GM23338 (cell line): ENCODE results near the gene COL20A1. TPM values are rescaled to one million over a fixed set of nuclear protein-coding genes. Genes with fewer than 3 reads are reported as not detected.

Experiments
- ATAC-seq: fragments of 200-7000 bp; cut with Tn5 transposase; 3 replicates; pipeline ENCODE4 v1.9.1; 2020
- DNase-seq: peaks from one replicate; pipeline ENCODE4 v3.0.0-alpha.2; 2015; ENCODE audit warnings: low spot score
- H2AFZ ChIP-seq: fragments of 200-600 bp; sonication (generic); 2 replicates; pipeline ENCODE4 v1.8.0; 2016; ENCODE audit warnings: antibody characterized with exemption, mild to moderate bottlenecking, moderate library complexity
- H3F3A ChIP-seq: fragments of 200-600 bp; sonication (generic); replicated peaks from 2 replicates; pipeline ENCODE4 v1.8.0; 2017; ENCODE audit warnings: antibody characterized with exemption, mixed run types, low read depth
- H3K27ac ChIP-seq: fragments of 200-600 bp; sonication (generic); 2 replicates; pipeline ENCODE4 v1.6.1; 2016; ENCODE audit warnings: low read depth
- H3K27me3 ChIP-seq: fragments of 200-600 bp; sonication (generic); 2 replicates; pipeline ENCODE4 v1.8.0; 2016; ENCODE audit warnings: mild to moderate bottlenecking, mixed run types, moderate library complexity; ENCODE audit not compliant: insufficient read depth
- H3K36me3 ChIP-seq: fragments of 200-600 bp; sonication (generic); 2 replicates; pipeline ENCODE4 v1.8.0; 2016; ENCODE audit warnings: mild to moderate bottlenecking; ENCODE audit not compliant: insufficient read depth
- H3K4me1 ChIP-seq: fragments of 200-600 bp; sonication (generic); 2 replicates; pipeline ENCODE4 v1.8.0; 2016; ENCODE audit warnings: mild to moderate bottlenecking, moderate library complexity; ENCODE audit not compliant: insufficient read depth
- H3K4me2 ChIP-seq: fragments of 200-600 bp; sonication (generic); 2 replicates; pipeline ENCODE4 v1.7.1; 2017; ENCODE audit warnings: mixed run types
- H3K4me3 ChIP-seq: fragments of 200-600 bp; sonication (generic); 2 replicates; pipeline ENCODE4 v1.6.1; 2016; ENCODE audit warnings: mixed run types
- H3K79me2 ChIP-seq: fragments of 200-600 bp; sonication (generic); replicated peaks from 2 replicates; pipeline ENCODE4 v1.8.0; 2017; ENCODE audit warnings: mild to moderate bottlenecking; ENCODE audit not compliant: insufficient read depth
- H3K9me2 ChIP-seq: fragments of 200-600 bp; sonication (generic); 2 replicates; pipeline ENCODE4 v1.8.0; 2017; ENCODE audit not compliant: insufficient read depth
- H4K20me1 ChIP-seq: fragments of 200-600 bp; sonication (generic); replicated peaks from 2 replicates; pipeline ENCODE4 v1.8.0; 2017; ENCODE audit warnings: mild to moderate bottlenecking; ENCODE audit not compliant: insufficient read depth
- H3K27ac Mint-ChIP-seq: 2 replicates; pipeline ENCODE4 v1.8.0; 2020; ENCODE audit warnings: inconsistent platforms, mild to moderate bottlenecking, moderate library complexity, mixed read lengths
- H3K27me3 Mint-ChIP-seq: 3 replicates; pipeline ENCODE4 v1.8.0; 2022; ENCODE audit warnings: low read depth, mild to moderate bottlenecking, moderate library complexity, mixed read lengths, inconsistent platforms; ENCODE audit not compliant: insufficient read depth, poor library complexity
- H3K36me3 Mint-ChIP-seq: 3 replicates; pipeline ENCODE4 v1.8.0; 2021; ENCODE audit warnings: low read depth, mild to moderate bottlenecking, inconsistent platforms, moderate library complexity, mixed read lengths
- H3K4me1 Mint-ChIP-seq: 3 replicates; pipeline ENCODE4 v1.8.0; 2020; ENCODE audit warnings: mild to moderate bottlenecking, inconsistent platforms, mixed read lengths
- H3K4me3 Mint-ChIP-seq: 3 replicates; pipeline ENCODE4 v1.8.0; 2021; ENCODE audit warnings: moderate library complexity, mild to moderate bottlenecking, inconsistent platforms, mixed read lengths
- H3K9me3 Mint-ChIP-seq: 3 replicates; pipeline ENCODE4 v1.8.0; 2020; ENCODE audit warnings: moderate library complexity, mild to moderate bottlenecking, inconsistent platforms, mixed read lengths
- CREB1 ChIP-seq: fragments of 250-450 bp; sonication (Bioruptor Pico); IDR thresholded peaks from 2 replicates; pipeline ENCODE4 v1.5.0; 2020; ENCODE audit warnings: low read depth, mild to moderate bottlenecking, moderate library complexity
- CTCF ChIP-seq, 2 experiments: fragments of 200-600 bp in 1 of 2; sonication (generic) in 1 of 2; conservative IDR thresholded peaks; 2 replicates each; pipeline versions ENCODE4 v1.5.1 to v1.6.1; 2016 to 2017; ENCODE audit warnings: antibody characterized with exemption in 2 of 2, low read depth in 2 of 2, mild to moderate bottlenecking in 2 of 2, moderate library complexity in 1 of 2
- ETS1 ChIP-seq: IDR thresholded peaks from 2 replicates; pipeline ENCODE4 v1.6.1; 2016; ENCODE audit warnings: antibody characterized with exemption
- EZH2 ChIP-seq: fragments of 200-600 bp; sonication (generic); IDR thresholded peaks from one replicate; pipeline ENCODE4 v1.8.0; 2017; ENCODE audit warnings: antibody characterized with exemption, mild to moderate bottlenecking, low read depth; ENCODE audit not compliant: unreplicated experiment
- EZH2phosphoT487 ChIP-seq: fragments of 200-600 bp; sonication (generic); IDR thresholded peaks from one replicate; pipeline ENCODE4 v1.8.1; 2018; ENCODE audit warnings: antibody characterized with exemption; ENCODE audit not compliant: unreplicated experiment
- JUNB ChIP-seq: IDR thresholded peaks from one replicate; pipeline ENCODE4 v1.6.1; 2016; ENCODE audit warnings: antibody characterized with exemption; ENCODE audit not compliant: unreplicated experiment
- NANOG ChIP-seq: IDR thresholded peaks from 2 replicates; pipeline ENCODE4 v1.6.1; 2016; ENCODE audit warnings: antibody characterized with exemption, borderline replicate concordance
- POLR2AphosphoS5 ChIP-seq: IDR thresholded peaks from 2 replicates; pipeline ENCODE4 v1.6.1; 2016; ENCODE audit warnings: antibody characterized with exemption, low read depth
- REST ChIP-seq: IDR thresholded peaks from one replicate; pipeline ENCODE4 v1.6.1; 2018; ENCODE audit warnings: antibody characterized with exemption; ENCODE audit not compliant: unreplicated experiment
- STAT1 ChIP-seq: IDR thresholded peaks from one replicate; pipeline ENCODE4 v1.6.1; 2016; ENCODE audit warnings: antibody characterized with exemption; ENCODE audit not compliant: unreplicated experiment
- ZNF114 ChIP-seq: fragments of 250-450 bp; sonication (Bioruptor Pico); IDR thresholded peaks from 2 replicates; pipeline ENCODE4 v1.5.0; 2020; ENCODE audit warnings: mild to moderate bottlenecking, moderate library complexity
- ZNF331 ChIP-seq: fragments of 250-450 bp; sonication (Bioruptor Pico); IDR thresholded peaks from 2 replicates; pipeline ENCODE4 v1.5.0; 2020; ENCODE audit warnings: low read depth, mild to moderate bottlenecking, moderate library complexity
- ZNF462 ChIP-seq: fragments of 250-450 bp; sonication (Bioruptor Pico); IDR thresholded peaks from 2 replicates; pipeline ENCODE4 v1.5.0; 2020; ENCODE audit warnings: mild to moderate bottlenecking, moderate library complexity
- polyA plus RNA-seq: library from polyadenylated mRNA; unstranded; fragments of >200 nt; fragmentation: Nextera tagmentation; extraction: Ambion mirVana; gene quantifications from 2 replicates; pipeline ENCODE4 v1.2.1, GENCODE V29; 2016
- total RNA-seq: library from RNA; depleted of rRNA; stranded (reverse); fragments of >200 nt; shearing (Covaris generic); gene quantifications from 2 replicates; pipeline ENCODE4 v1.2.3, GENCODE V29; 2014

The COL20A1 gene
- total and polyA plus RNA-seq, 2 experiments from 2014 or later: 0.28 to 0.79 TPM

- H3K4me1 ChIP-seq: no peaks in the 10 kb centered on the region
- no peaks in the 10 kb centered on the region for H3K36me3 ChIP-seq
- no peak overlapping the region for H3K4me2 ChIP-seq
- ATAC-seq (no peak), DNase-seq (no peak)
- H3K4me3 ChIP-seq: no peak overlapping the region
- H3F3A ChIP-seq: no peaks in the 10 kb centered on the region
- H3K27ac ChIP-seq: no peak overlapping the region
- H3K4me1 Mint-ChIP-seq: peaks cover 16% of the 10 kb centered on the region
- no peak for TF ChIP-seq CTCF (conservative IDR thresholded peaks at IDR 0.05; ENCODE audit: low read depth in 2 of 2)
- no peak for TF ChIP-seq ZNF462 (CRISPR knock-in tag)
- no peak for TF ChIP-seq EZH2
- TF ChIP-seq ETS1: no peak
- no peak for TF ChIP-seq NANOG
- TF ChIP-seq CREB1 (CRISPR knock-in tag): no peak
- TF ChIP-seq STAT1: no peak
- no peak for TF ChIP-seq JUNB
- no peak for TF ChIP-seq ZNF114 (CRISPR knock-in tag)
- no peak for TF ChIP-seq REST
- TF ChIP-seq POLR2AphosphoS5: no peak
- TF ChIP-seq EZH2phosphoT487: no peak
- no peak for TF ChIP-seq ZNF331 (CRISPR knock-in tag)
- no peaks in the 10 kb centered on the region for H3K27me3 ChIP-seq
- H3K4me3 Mint-ChIP-seq: no peak overlapping the region
- H3K27ac Mint-ChIP-seq: no peak overlapping the region
- H2AFZ ChIP-seq: no peak overlapping the region
- H3K27me3 Mint-ChIP-seq: peaks cover 31% of the 10 kb centered on the region
- no peaks in the 10 kb centered on the region for H4K20me1 ChIP-seq
- no peaks in the 10 kb centered on the region for H3K79me2 ChIP-seq
- H3K9me2 ChIP-seq: no peaks in the 10 kb centered on the region
- no peaks in the 10 kb centered on the region for H3K36me3 Mint-ChIP-seq
- H3K9me3 Mint-ChIP-seq: no peaks in the 10 kb centered on the region
These were observed 29.0 kb upstream of the COL20A1 start for GRCh38 chr20:63264000-63264399.
